ENCODE results near the gene CABLES2.
A peak's percentile ranks its signal among the peaks of the same experiment; 100 is the strongest.

Gene CABLES2

GRCh38 chr20:62372042-62372993, 34.8 kb downstream of the CABLES2 start:
- H3K27me3 Mint-ChIP-seq, result peaks cover 55% of the 10 kb centered on the region
- no peak overlapping the region for H3K27ac Mint-ChIP-seq
- H3K4me1 Mint-ChIP-seq, result no peaks in the 10 kb centered on the region
- H3K9me3 Mint-ChIP-seq, result no peaks in the 10 kb centered on the region
- CTCF ChIA-PET, result no interaction called here
- no peak for DNase-seq
- H3K4me3 Mint-ChIP-seq, result no peak overlapping the region
- H3K36me3 Mint-ChIP-seq, result no peaks in the 10 kb centered on the region

- H3K4me1 Mint-ChIP-seq, result no peaks in the 10 kb centered on the region
- H3K27ac Mint-ChIP-seq, result no peak overlapping the region
- H3K9me3 Mint-ChIP-seq, result no peaks in the 10 kb centered on the region
- CTCF ChIA-PET, result no interaction called here
- peaks cover 59% of the 10 kb centered on the region for H3K27me3 Mint-ChIP-seq
- no peak overlapping the region for H3K4me3 Mint-ChIP-seq
- H3K36me3 Mint-ChIP-seq, result no peaks in the 10 kb centered on the region
- DNase-seq, result no peak
Measured at GRCh38 chr20:62371588-62372041, 35.5 kb downstream of the CABLES2 start.

- CTCF ChIA-PET, result interaction anchor here (1.4 kb wide), 1 partner anchor 12 kb away, joined by 4 read pairs; no protein-coding TSS in a partner anchor
- Mint-ChIP-seq H3K36me3 (no peaks in the 10 kb centered on the region), H3K27ac (no peak overlapping the region), H3K4me1 (no peaks in the 10 kb centered on the region), H3K27me3 (peaks cover 65% of the 10 kb centered on the region), H3K4me3 (no peak overlapping the region), H3K9me3 (no peaks in the 10 kb centered on the region)
- DNase-seq, result no peak
Measured at GRCh38 chr20:62370807-62371587, 36.1 kb downstream of the CABLES2 start.

GRCh38 chr20:62370115-62370806, 36.8 kb downstream of the CABLES2 start:
- Mint-ChIP-seq H3K4me1 (no peaks in the 10 kb centered on the region), H3K36me3 (no peaks in the 10 kb centered on the region), H3K27me3 (peaks cover 72% of the 10 kb centered on the region), H3K4me3 (no peak overlapping the region), H3K9me3 (no peaks in the 10 kb centered on the region), H3K27ac (no peak overlapping the region)
- CTCF ChIA-PET, result interaction anchor here (1.0 to 1.4 kb wide), 2 partner anchors 13 to 128 kb away, joined by 3 to 4 read pairs; no protein-coding TSS in a partner anchor
- DNase-seq, result no peak

- peaks cover 77% of the 10 kb centered on the region for H3K27me3 Mint-ChIP-seq
- H3K4me3 Mint-ChIP-seq, result no peak overlapping the region
- H3K36me3 Mint-ChIP-seq, result no peaks in the 10 kb centered on the region
- DNase-seq, result no peak
- no peaks in the 10 kb centered on the region for H3K9me3 Mint-ChIP-seq
- H3K27ac Mint-ChIP-seq, result no peak overlapping the region
- H3K4me1 Mint-ChIP-seq, result no peaks in the 10 kb centered on the region
- CTCF ChIA-PET, result interaction anchor here (1.0 to 1.4 kb wide), 2 partner anchors 13 to 129 kb away, joined by 3 to 4 read pairs; no protein-coding TSS in a partner anchor
Measured at GRCh38 chr20:62369815-62370114, 37.3 kb downstream of the CABLES2 start.

GRCh38 chr20:62368976-62369814, 37.9 kb downstream of the CABLES2 start:
- Mint-ChIP-seq H3K36me3 (no peaks in the 10 kb centered on the region), H3K4me3 (no peak overlapping the region), H3K27me3 (peaks cover 78% of the 10 kb centered on the region), H3K4me1 (no peaks in the 10 kb centered on the region), H3K27ac (no peak overlapping the region), H3K9me3 (no peaks in the 10 kb centered on the region)
- no peak for DNase-seq
- CTCF ChIA-PET, result interaction anchor here (1.0 to 1.9 kb wide), 3 partner anchors 13 to 130 kb away, joined by 3 to 8 read pairs (median 4); no protein-coding TSS in a partner anchor

GRCh38 chr20:62368392-62368975, 38.6 kb downstream of the CABLES2 start:
- no peak overlapping the region for H3K4me3 Mint-ChIP-seq
- peaks cover 81% of the 10 kb centered on the region for H3K27me3 Mint-ChIP-seq
- H3K36me3 Mint-ChIP-seq, result no peaks in the 10 kb centered on the region
- no peaks in the 10 kb centered on the region for H3K9me3 Mint-ChIP-seq
- H3K4me1 Mint-ChIP-seq, result no peaks in the 10 kb centered on the region
- CTCF ChIA-PET, result interaction anchor here (0.7 to 1.9 kb wide), 2 partner anchors 14 to 248 kb away, joined by 3 to 8 read pairs; no protein-coding TSS in a partner anchor
- DNase-seq, result no peak
- no peak overlapping the region for H3K27ac Mint-ChIP-seq

- no peak for DNase-seq
- Mint-ChIP-seq H3K27me3 (peaks cover 77% of the 10 kb centered on the region), H3K27ac (no peak overlapping the region), H3K9me3 (no peaks in the 10 kb centered on the region), H3K4me3 (peak overlapping the region; percentile 44), H3K4me1 (no peaks in the 10 kb centered on the region), H3K36me3 (no peaks in the 10 kb centered on the region)
- CTCF ChIA-PET, result interaction anchor here (0.7 to 1.9 kb wide), 2 partner anchors 15 to 249 kb away, joined by 3 to 8 read pairs; no protein-coding TSS in a partner anchor
Measured at GRCh38 chr20:62367633-62368391, 39.3 kb downstream of the CABLES2 start.

GRCh38 chr20:62367136-62367632, 39.9 kb downstream of the CABLES2 start, which contains the start of gene LAMA5:
TSS of gene LAMA5 (minus strand) at chr20:62367312. CDS start at chr20:62367245, 67 bp downstream.
- Mint-ChIP-seq H3K4me3 (peak within 1 kb of the TSS; percentile 44), H3K27me3 (peaks cover 77% of the 10 kb centered on the region), H3K36me3 (no peaks in the 10 kb centered on the region), H3K27ac (no peak within 1 kb of the TSS), H3K9me3 (no peaks in the 10 kb centered on the region), H3K4me1 (no peaks in the 10 kb centered on the region)
- CTCF ChIA-PET, result interaction anchor here (1.9 kb wide), 1 partner anchor 15 kb away, joined by 8 read pairs; no protein-coding TSS in a partner anchor
- peak; percentile 35 for DNase-seq

- CTCF ChIA-PET, result no interaction called here
- H3K4me1 Mint-ChIP-seq, result no peaks in the 10 kb centered on the region
- no peak overlapping the region for H3K27ac Mint-ChIP-seq
- no peaks in the 10 kb centered on the region for H3K36me3 Mint-ChIP-seq
- DNase-seq, result no peak
- peaks cover 77% of the 10 kb centered on the region for H3K27me3 Mint-ChIP-seq
- no peaks in the 10 kb centered on the region for H3K9me3 Mint-ChIP-seq
- no peak overlapping the region for H3K4me3 Mint-ChIP-seq
Measured at GRCh38 chr20:62366370-62367135, 40.5 kb downstream of the CABLES2 start.

GRCh38 chr20:62365814-62366369, 41.2 kb downstream of the CABLES2 start:
- no peaks in the 10 kb centered on the region for H3K4me1 Mint-ChIP-seq
- no peaks in the 10 kb centered on the region for H3K9me3 Mint-ChIP-seq
- H3K27ac Mint-ChIP-seq, result no peak overlapping the region
- H3K4me3 Mint-ChIP-seq, result no peak overlapping the region
- CTCF ChIA-PET, result no interaction called here
- H3K27me3 Mint-ChIP-seq, result peaks cover 71% of the 10 kb centered on the region
- DNase-seq, result no peak
- H3K36me3 Mint-ChIP-seq, result no peaks in the 10 kb centered on the region

All from activated naive CD4-positive, alpha-beta T cell treated with anti-CD3 and anti-CD28 coated beads, Interleukin-2, amount 10 ng/mL, durations not matched to agents 7 days and 5 days (primary cell).